Stimulated activated CD4-positive, alpha-beta T cell treated with anti-CD3 and anti-CD28 coated beads, Interleukin-12 subunit alpha, Interleukin-12 subunit beta, amount 100 ng/mL, for 48 hours (primary cell): ENCODE data around the gene NSUN2.

Experiments
- DNase-seq, 3 donors: peaks; one replicate each; pipeline ENCODE4 v3.0.0-alpha.2; 2020; ENCODE audit warnings: low read depth in 2 of 3, low spot score in 1 of 3

NSUN2 gene

DNA sequence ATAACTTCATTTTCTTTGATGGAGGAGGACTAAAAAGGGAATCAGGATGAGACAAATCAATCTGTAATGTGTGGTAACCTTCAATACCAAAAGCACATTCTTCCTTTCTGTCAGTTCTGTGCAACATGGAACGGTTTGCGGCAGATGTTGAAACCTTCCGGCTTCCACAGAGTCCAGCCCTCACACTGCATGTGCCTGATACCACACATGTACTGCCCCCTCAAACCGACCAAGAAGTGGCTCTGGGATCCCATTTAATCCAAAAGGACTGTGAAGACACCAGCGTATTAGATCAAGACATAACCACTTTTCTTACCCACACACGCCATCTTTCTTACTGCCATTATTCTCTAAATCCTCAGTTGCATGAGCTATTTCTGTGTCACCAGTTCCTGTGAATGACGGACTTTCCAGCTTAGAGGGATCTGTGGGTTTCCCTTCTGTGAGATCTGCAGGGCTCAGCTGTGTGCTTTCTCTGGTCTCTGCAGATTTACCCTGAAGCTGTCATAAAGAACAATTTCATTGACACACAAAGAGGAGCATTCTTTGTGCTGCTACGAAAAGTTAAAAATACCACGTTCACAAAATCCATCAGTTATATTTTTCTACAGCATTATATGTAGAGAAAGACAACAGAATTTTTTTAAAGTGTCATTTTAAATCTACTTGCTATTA lies 25.8 kb downstream of the NSUN2 start:
- no peak for DNase-seq

- no peak for DNase-seq
These were observed 27.9 kb downstream of the NSUN2 start for GRCh38 chr5:6604946-6605345.

DNA sequence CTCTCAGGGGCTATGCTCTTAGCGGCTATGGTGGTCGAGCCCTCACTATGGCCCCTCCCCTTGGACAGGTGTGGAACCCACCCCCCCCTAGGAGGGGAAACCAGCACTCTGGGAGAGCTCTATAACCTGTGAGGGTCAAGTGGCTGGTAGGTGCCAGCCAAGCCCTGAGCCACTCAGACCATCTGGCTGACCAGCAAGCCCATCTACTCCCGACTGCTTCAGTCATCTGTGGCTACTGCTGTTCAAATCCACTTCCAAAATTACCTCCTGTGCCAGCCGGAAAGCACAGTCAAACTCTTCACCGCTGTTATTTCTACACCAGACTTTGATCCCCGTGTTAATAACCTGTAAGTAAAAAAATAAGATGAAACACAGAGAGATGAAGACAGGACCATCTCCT lies 28.5 kb downstream of the NSUN2 start:
- no peak for DNase-seq

- no peak for DNase-seq
These were observed 29.2 kb downstream of the NSUN2 start for GRCh38 chr5:6603643-6604042.

GRCh38 chr5:6602441-6602840 lies 30.4 kb downstream of the NSUN2 start:
- no peak for DNase-seq

DNA sequence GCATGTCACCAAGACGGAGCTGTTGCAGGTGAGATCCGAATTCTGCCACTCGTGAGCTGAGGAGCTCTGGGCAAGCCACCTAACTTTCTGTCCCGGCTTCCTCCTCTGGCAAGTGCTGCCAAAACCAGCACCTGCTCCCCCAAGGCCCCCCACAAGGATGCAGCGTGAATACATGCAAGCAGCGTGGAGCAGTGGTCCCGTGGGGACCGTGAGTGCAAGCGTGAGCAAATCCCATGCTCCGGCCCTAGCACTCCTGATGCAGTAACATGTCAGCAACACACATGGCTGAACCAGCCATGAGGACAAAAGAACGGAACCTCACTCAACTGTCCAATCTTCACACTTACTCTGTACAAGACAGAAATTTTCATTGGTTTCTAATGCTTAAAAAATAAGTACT lies 31.0 kb downstream of the NSUN2 start:
- DNase-seq: no peak

GRCh38 chr5:6601271-6601670 lies 31.6 kb downstream of the NSUN2 start:
- no peak for DNase-seq

GRCh38 chr5:6599739-6600138 lies 33.1 kb downstream of the NSUN2 start:
- no peak for DNase-seq

DNA sequence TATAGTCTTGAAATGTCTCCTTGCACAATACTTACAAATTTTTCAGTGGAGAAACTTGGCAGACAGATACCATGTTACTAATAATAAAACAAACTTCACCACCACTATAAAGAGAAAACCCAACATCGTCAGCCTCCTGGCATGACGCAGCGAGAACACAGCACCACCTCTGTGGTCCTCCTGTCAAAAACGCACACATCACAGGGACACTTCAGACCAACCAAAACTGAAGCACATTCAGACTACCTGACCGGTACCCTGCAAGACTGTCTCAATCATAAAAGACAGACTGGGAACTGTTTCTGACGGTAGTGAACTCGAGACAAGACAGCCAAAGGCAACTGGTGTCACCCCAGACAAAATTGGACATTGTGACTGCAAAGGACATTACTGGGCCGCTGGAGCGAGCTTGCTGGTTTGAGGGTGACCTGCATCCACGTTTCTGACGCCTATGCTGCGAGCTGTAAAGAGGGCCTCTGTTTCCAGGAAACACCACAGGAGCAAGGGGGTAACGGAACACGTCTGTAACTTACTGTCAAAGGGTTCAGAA lies 34.4 kb downstream of the NSUN2 start:
- no peak for DNase-seq

DNA sequence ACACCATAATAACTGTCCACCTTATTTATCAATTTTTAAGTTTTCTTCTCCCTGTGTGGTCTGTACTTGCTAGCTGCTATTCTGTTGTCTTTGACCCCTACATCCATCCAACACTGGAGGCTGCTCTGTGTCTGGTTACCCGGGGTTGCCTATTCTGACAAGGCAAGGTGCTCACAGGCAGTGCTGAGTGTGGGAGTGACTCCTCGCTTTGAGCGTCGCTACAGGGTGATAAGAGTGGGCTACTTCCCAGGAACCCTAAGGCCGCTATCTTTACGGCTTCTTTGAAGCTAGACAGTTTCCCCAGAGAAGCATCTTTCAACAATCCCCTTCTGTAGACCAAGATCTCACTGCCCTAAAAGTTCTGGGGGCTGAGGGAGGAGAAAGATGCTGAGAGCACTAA lies 35.3 kb downstream of the NSUN2 start:
- DNase-seq: no peak

- no peak for DNase-seq
These were observed 36.5 kb downstream of the NSUN2 start for GRCh38 chr5:6596388-6596787.

DNA sequence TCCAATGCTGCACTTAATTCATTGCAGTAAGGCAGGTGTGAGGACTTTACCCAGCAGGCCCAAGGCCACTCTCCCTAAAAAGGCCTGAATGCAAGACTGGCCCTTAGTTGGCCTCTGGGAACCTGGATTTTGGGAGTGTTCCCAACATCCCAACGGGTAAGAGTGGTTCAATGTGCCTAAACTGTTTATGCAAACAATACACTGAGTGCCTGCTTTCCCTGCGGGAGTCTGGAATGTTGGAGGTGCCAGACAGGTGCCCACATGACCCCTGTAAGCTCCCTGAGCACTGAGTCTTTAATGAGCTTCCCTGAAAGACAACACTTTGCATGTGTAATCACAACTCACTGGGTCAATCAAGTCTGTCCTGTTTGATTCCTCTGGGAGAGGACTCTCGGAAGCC lies 37.4 kb downstream of the NSUN2 start:
- no peak for DNase-seq

DNA sequence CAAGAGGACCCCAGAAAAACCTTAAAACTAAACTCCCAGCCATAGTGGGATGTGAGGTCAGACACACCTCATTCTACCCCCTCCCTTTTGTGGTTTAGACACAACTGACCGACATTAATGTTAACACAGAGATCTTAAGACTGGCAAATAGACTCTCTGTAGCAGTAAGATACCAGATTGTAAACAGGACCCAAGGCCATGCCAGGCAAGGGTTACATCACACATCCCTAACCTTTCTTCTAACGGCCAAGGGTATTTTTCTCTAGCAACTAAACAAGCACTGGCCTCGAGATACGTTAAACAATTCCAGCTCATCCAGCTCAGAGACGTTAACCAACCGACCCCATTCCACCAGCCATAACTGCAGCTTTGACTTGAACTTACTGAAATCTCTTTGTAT lies 38.8 kb downstream of the NSUN2 start:
- no peak for DNase-seq

DNA sequence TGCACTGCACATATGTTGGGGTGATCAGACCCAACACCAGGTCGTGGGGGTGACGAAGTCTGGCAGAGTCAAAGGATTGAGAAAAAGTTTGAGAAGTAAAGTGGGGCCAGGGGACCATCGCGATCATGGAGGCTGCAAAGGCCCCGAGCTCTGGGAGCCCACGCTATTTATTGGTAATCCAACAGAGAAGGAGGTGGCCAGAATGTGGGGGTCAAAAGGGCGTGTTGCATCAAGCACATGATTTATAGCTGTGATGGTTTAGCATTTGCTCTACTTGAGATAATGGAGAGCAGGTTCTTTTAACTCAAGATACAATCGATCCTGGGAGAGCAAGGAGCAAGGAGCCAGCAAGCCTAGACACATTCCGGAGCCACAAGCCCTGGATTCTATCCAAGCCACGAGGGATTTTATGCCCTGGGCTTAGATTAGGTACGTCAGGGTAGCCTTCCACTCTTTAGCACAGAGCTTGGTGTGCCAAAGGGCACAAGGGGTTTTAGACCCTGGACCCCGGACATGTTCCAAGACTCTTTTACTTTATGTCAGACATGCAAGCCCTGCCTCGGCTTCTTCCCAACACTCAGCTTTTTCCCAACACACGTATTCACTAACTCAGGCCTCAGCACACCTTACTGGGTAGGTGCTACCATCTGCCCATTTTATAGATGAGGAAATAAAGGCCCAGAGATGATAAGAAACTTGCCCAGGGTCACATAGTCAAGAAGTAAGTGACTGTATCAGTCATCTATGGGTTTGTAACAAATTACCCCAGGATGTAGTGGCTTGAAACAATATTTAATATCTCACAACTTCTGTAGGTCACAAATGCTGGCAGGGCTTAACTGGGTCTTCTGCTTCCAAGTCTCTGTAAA lies 39.5 kb downstream of the NSUN2 start:
- DNase-seq: no peak

GRCh38 chr5:6592601-6593000 lies 40.2 kb downstream of the NSUN2 start:
- no peak for DNase-seq

GRCh38 chr5:6591671-6592288 lies 41.1 kb downstream of the NSUN2 start:
- no peak for DNase-seq

DNA sequence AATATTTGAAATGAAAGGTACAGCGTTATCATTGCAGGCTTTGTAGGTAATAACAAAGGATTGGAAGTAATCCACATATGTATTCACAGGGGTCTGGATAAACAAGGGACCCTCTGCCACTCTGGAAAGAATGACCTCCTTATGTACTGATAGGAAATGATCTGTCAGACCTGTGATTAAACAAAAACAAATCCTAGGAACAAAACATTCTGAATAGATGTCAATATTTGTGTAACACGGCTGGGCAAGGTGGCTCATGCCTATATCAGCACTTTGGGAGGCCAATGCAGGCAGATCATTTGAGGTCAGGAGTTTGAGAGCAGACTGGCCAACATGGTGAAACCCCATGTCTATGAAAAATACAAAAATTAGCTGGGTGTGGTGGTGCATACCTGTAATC lies 42.3 kb downstream of the NSUN2 start:
- DNase-seq: no peak

- no peak for DNase-seq
These were observed 45.7 kb downstream of the NSUN2 start for GRCh38 chr5:6587171-6587570.

DNA sequence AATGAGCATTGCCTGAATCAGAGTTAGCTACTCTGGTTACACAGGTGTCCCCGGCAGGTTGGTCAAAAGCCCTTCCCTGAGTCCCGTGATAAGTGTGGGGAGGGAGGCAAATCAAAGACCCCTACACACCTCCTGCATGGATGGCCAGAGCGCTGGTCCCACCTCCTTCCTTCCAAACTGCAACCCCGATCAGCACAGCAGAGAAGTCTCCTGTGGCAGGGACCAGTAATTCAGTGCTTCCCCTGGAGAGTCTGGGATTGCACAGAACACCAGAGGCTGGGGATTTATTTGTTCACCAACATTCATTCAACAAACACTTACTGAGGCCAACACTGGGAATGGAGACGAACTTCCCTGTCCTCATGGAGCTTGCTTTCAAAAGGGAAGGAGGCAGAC lies 46.2 kb downstream of the NSUN2 start:
- DNase-seq: no peak

GRCh38 chr5:6585939-6586646 lies 46.8 kb downstream of the NSUN2 start:
- DNase-seq: no peak

DNA sequence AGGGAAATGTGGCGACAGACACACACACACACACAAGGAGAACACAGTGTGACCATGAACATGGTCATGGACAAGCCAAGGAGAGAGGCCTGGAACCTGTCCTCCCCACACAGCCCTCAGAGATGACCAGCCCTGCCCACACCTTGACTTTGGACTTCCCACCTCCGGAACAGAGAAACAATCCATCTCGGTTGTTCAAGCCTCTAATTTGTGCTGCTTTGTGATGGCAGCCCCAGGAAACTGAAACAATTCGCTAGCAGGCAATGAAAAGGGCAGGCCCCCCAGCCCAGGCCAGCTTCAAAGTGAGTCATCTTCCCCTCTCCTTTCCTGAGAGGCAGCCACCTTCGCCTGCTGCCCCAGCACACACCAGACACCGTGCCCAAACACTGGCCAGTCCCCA lies 47.7 kb downstream of the NSUN2 start:
- no peak for DNase-seq
